GM23338 (cell line): ENCODE measurements around the gene AMPD3. TPM values are rescaled to one million over a fixed set of nuclear protein-coding genes. Genes with fewer than 3 reads are reported as not detected.

Experiments used
- ATAC-seq: fragments of 200-7000 bp; cut with Tn5 transposase; 3 replicates; pipeline ENCODE4 v1.9.1; 2020
- DNase-seq: peaks from one replicate; pipeline ENCODE4 v3.0.0-alpha.2; 2015; ENCODE audit warnings: low spot score
- H2AFZ ChIP-seq: fragments of 200-600 bp; sonication (generic); 2 replicates; pipeline ENCODE4 v1.8.0; 2016; ENCODE audit warnings: antibody characterized with exemption, mild to moderate bottlenecking, moderate library complexity
- H3F3A ChIP-seq: fragments of 200-600 bp; sonication (generic); replicated peaks from 2 replicates; pipeline ENCODE4 v1.8.0; 2017; ENCODE audit warnings: antibody characterized with exemption, mixed run types, low read depth
- H3K27ac ChIP-seq: fragments of 200-600 bp; sonication (generic); 2 replicates; pipeline ENCODE4 v1.6.1; 2016; ENCODE audit warnings: low read depth
- H3K27me3 ChIP-seq: fragments of 200-600 bp; sonication (generic); 2 replicates; pipeline ENCODE4 v1.8.0; 2016; ENCODE audit warnings: mild to moderate bottlenecking, mixed run types, moderate library complexity; ENCODE audit not compliant: insufficient read depth
- H3K36me3 ChIP-seq: fragments of 200-600 bp; sonication (generic); 2 replicates; pipeline ENCODE4 v1.8.0; 2016; ENCODE audit warnings: mild to moderate bottlenecking; ENCODE audit not compliant: insufficient read depth
- H3K4me1 ChIP-seq: fragments of 200-600 bp; sonication (generic); 2 replicates; pipeline ENCODE4 v1.8.0; 2016; ENCODE audit warnings: mild to moderate bottlenecking, moderate library complexity; ENCODE audit not compliant: insufficient read depth
- H3K4me2 ChIP-seq: fragments of 200-600 bp; sonication (generic); 2 replicates; pipeline ENCODE4 v1.7.1; 2017; ENCODE audit warnings: mixed run types
- H3K4me3 ChIP-seq: fragments of 200-600 bp; sonication (generic); 2 replicates; pipeline ENCODE4 v1.6.1; 2016; ENCODE audit warnings: mixed run types
- H3K79me2 ChIP-seq: fragments of 200-600 bp; sonication (generic); replicated peaks from 2 replicates; pipeline ENCODE4 v1.8.0; 2017; ENCODE audit warnings: mild to moderate bottlenecking; ENCODE audit not compliant: insufficient read depth
- H3K9me2 ChIP-seq: fragments of 200-600 bp; sonication (generic); 2 replicates; pipeline ENCODE4 v1.8.0; 2017; ENCODE audit not compliant: insufficient read depth
- H4K20me1 ChIP-seq: fragments of 200-600 bp; sonication (generic); replicated peaks from 2 replicates; pipeline ENCODE4 v1.8.0; 2017; ENCODE audit warnings: mild to moderate bottlenecking; ENCODE audit not compliant: insufficient read depth
- H3K27ac Mint-ChIP-seq: 2 replicates; pipeline ENCODE4 v1.8.0; 2020; ENCODE audit warnings: inconsistent platforms, mild to moderate bottlenecking, moderate library complexity, mixed read lengths
- H3K27me3 Mint-ChIP-seq: 3 replicates; pipeline ENCODE4 v1.8.0; 2022; ENCODE audit warnings: low read depth, mild to moderate bottlenecking, moderate library complexity, mixed read lengths, inconsistent platforms; ENCODE audit not compliant: insufficient read depth, poor library complexity
- H3K36me3 Mint-ChIP-seq: 3 replicates; pipeline ENCODE4 v1.8.0; 2021; ENCODE audit warnings: low read depth, mild to moderate bottlenecking, inconsistent platforms, moderate library complexity, mixed read lengths
- H3K4me1 Mint-ChIP-seq: 3 replicates; pipeline ENCODE4 v1.8.0; 2020; ENCODE audit warnings: mild to moderate bottlenecking, inconsistent platforms, mixed read lengths
- H3K4me3 Mint-ChIP-seq: 3 replicates; pipeline ENCODE4 v1.8.0; 2021; ENCODE audit warnings: moderate library complexity, mild to moderate bottlenecking, inconsistent platforms, mixed read lengths
- H3K9me3 Mint-ChIP-seq: 3 replicates; pipeline ENCODE4 v1.8.0; 2020; ENCODE audit warnings: moderate library complexity, mild to moderate bottlenecking, inconsistent platforms, mixed read lengths
- CREB1 ChIP-seq: fragments of 250-450 bp; sonication (Bioruptor Pico); IDR thresholded peaks from 2 replicates; pipeline ENCODE4 v1.5.0; 2020; ENCODE audit warnings: low read depth, mild to moderate bottlenecking, moderate library complexity
- CTCF ChIP-seq, 2 experiments: fragments of 200-600 bp in 1 of 2; sonication (generic) in 1 of 2; conservative IDR thresholded peaks; 2 replicates each; pipeline versions ENCODE4 v1.5.1 to v1.6.1; 2016 to 2017; ENCODE audit warnings: antibody characterized with exemption in 2 of 2, low read depth in 2 of 2, mild to moderate bottlenecking in 2 of 2, moderate library complexity in 1 of 2
- ETS1 ChIP-seq: IDR thresholded peaks from 2 replicates; pipeline ENCODE4 v1.6.1; 2016; ENCODE audit warnings: antibody characterized with exemption
- EZH2 ChIP-seq: fragments of 200-600 bp; sonication (generic); IDR thresholded peaks from one replicate; pipeline ENCODE4 v1.8.0; 2017; ENCODE audit warnings: antibody characterized with exemption, mild to moderate bottlenecking, low read depth; ENCODE audit not compliant: unreplicated experiment
- EZH2phosphoT487 ChIP-seq: fragments of 200-600 bp; sonication (generic); IDR thresholded peaks from one replicate; pipeline ENCODE4 v1.8.1; 2018; ENCODE audit warnings: antibody characterized with exemption; ENCODE audit not compliant: unreplicated experiment
- JUNB ChIP-seq: IDR thresholded peaks from one replicate; pipeline ENCODE4 v1.6.1; 2016; ENCODE audit warnings: antibody characterized with exemption; ENCODE audit not compliant: unreplicated experiment
- NANOG ChIP-seq: IDR thresholded peaks from 2 replicates; pipeline ENCODE4 v1.6.1; 2016; ENCODE audit warnings: antibody characterized with exemption, borderline replicate concordance
- REST ChIP-seq: IDR thresholded peaks from one replicate; pipeline ENCODE4 v1.6.1; 2018; ENCODE audit warnings: antibody characterized with exemption; ENCODE audit not compliant: unreplicated experiment
- STAT1 ChIP-seq: IDR thresholded peaks from one replicate; pipeline ENCODE4 v1.6.1; 2016; ENCODE audit warnings: antibody characterized with exemption; ENCODE audit not compliant: unreplicated experiment
- polyA plus RNA-seq: library from polyadenylated mRNA; unstranded; fragments of >200 nt; fragmentation: Nextera tagmentation; extraction: Ambion mirVana; gene quantifications from 2 replicates; pipeline ENCODE4 v1.2.1, GENCODE V29; 2016
- total RNA-seq: library from RNA; depleted of rRNA; stranded (reverse); fragments of >200 nt; shearing (Covaris generic); gene quantifications from 2 replicates; pipeline ENCODE4 v1.2.3, GENCODE V29; 2014

Gene AMPD3
- total and polyA plus RNA-seq, 2 experiments from 2014 or later: 1.6 to 2.1 TPM

- TF ChIP-seq ETS1 (no peak), CTCF (conservative IDR thresholded peaks at IDR 0.05; ENCODE audit: low read depth in 2 of 2) (no peak), CREB1 (no peak), NANOG (no peak)
Observed at GRCh38 chr11:10499874-10500601, 45.0 kb downstream of the AMPD3 start (continued).

GRCh38 chr11:10500757-10501684, 46.0 kb downstream of the AMPD3 start:
- Mint-ChIP-seq H3K27ac (peak overlapping the region; percentile 35; the same call in 1 of the 2 replicates), H3K9me3 (no peaks in the 10 kb centered on the region), H3K36me3 (peaks cover 11% of the 10 kb centered on the region; the same call in 2 of the 3 replicates), H3K27me3 (peaks cover 9% of the 10 kb centered on the region), H3K4me3 (no peak overlapping the region), H3K4me1 (peaks cover 12% of the 10 kb centered on the region)
- Histone ChIP-seq H3K4me1 (no peaks in the 10 kb centered on the region), H3K4me3 (no peak overlapping the region), H2AFZ (no peak overlapping the region), H3K4me2 (no peak overlapping the region), H3K9me2 (0 out of 2 replicates have a peak, but pooled peaks cover 3% of the 10 kb centered on the region), H3K27ac (no peak overlapping the region), H3K79me2 (no peaks in the 10 kb centered on the region), H3F3A (no peaks in the 10 kb centered on the region), H3K36me3 (no peaks in the 10 kb centered on the region), H3K27me3 (no peaks in the 10 kb centered on the region), H4K20me1 (no peaks in the 10 kb centered on the region)
- ATAC-seq: no peak; the same call in 1 of the 3 replicates
- no peak for DNase-seq
- TF ChIP-seq EZH2 (no peak), CREB1 (no peak), STAT1 (no peak), NANOG (no peak), JUNB (no peak), EZH2phosphoT487 (no peak), REST (no peak), CTCF (conservative IDR thresholded peaks at IDR 0.05; ENCODE audit: low read depth in 2 of 2) (no peak)
